CD14-positive monocyte (primary cell): ENCODE results near the gene DOCK3. TPM values are rescaled to one million over a fixed set of nuclear protein-coding genes. Genes with fewer than 3 reads are reported as not detected.

ENCODE experiments used
- DNase-seq, 3 donors: peaks; one replicate each; pipeline ENCODE4 v3.0.0-alpha.2; 2011 to 2022
- H2AFZ ChIP-seq: 2 replicates; pipeline ENCODE4 v1.6.0; 2012; ENCODE audit warnings: mild to moderate bottlenecking, low read depth, low read length, inconsistent platforms; ENCODE audit not compliant: insufficient read depth, poor library complexity, severe bottlenecking
- H3K27ac ChIP-seq, 2 donors: 1 replicate in 1 of 2; 2 replicates in 1 of 2; pipeline ENCODE4 v1.5.1; 2012 to 2013; ENCODE audit warnings: low read length in 2 of 2, control low read depth in 1 of 2, inconsistent platforms in 1 of 2, low read depth in 1 of 2, mild to moderate bottlenecking in 1 of 2
- H3K27me3 ChIP-seq, 2 donors: one replicate each; pipeline versions ENCODE4 v1.6.0 to v1.6.1; 2011 to 2013; ENCODE audit warnings: low read length in 2 of 2; ENCODE audit not compliant: control insufficient read depth in 2 of 2, insufficient read depth in 2 of 2
- H3K36me3 ChIP-seq, 2 donors: replicated peaks in 1 of 2; 1 replicate in 1 of 2; 2 replicates in 1 of 2; pipeline versions ENCODE4 v1.5.1 to v1.6.1; 2012 to 2013; ENCODE audit warnings: low read length in 2 of 2, control low read depth in 1 of 2, inconsistent platforms in 1 of 2, mild to moderate bottlenecking in 1 of 2; ENCODE audit not compliant: insufficient read depth in 2 of 2, control insufficient read depth in 1 of 2
- H3K4me1 ChIP-seq, 2 donors: 1 replicate in 1 of 2; 2 replicates in 1 of 2; pipeline versions ENCODE4 v1.5.1 to v1.6.1; 2012 to 2013; ENCODE audit warnings: low read length in 2 of 2, control low read depth in 1 of 2, inconsistent platforms in 1 of 2, mild to moderate bottlenecking in 1 of 2, moderate library complexity in 1 of 2; ENCODE audit not compliant: insufficient read depth in 2 of 2, control insufficient read depth in 1 of 2
- H3K4me2 ChIP-seq: replicated peaks from 2 replicates; pipeline ENCODE3; 2012; ENCODE audit warnings: low read length, moderate library complexity, mild to moderate bottlenecking; ENCODE audit not compliant: poor library complexity, severe bottlenecking; ENCODE audit errors: extremely low read depth
- H3K4me3 ChIP-seq, 3 experiments: fragments of 200-600 bp in 1 of 3; sonication (generic) in 1 of 3; replicated peaks in 1 of 3; 1 replicate in 2 of 3; 2 replicates in 1 of 3; pipeline ENCODE4 v1.5.1; 2011 to 2013; ENCODE audit warnings: low read length in 3 of 3, mild to moderate bottlenecking in 3 of 3, control low read depth in 2 of 3, low read depth in 2 of 3, inconsistent platforms in 1 of 3, moderate library complexity in 1 of 3
- H3K79me2 ChIP-seq: 2 replicates; pipeline ENCODE4 v1.6.0; 2012; ENCODE audit warnings: mild to moderate bottlenecking, control low read depth, inconsistent platforms, low read length, moderate library complexity; ENCODE audit not compliant: insufficient read depth
- H3K9ac ChIP-seq: 2 replicates; pipeline ENCODE4 v1.6.0; 2017; ENCODE audit warnings: low read length, mild to moderate bottlenecking; ENCODE audit not compliant: insufficient read depth, poor library complexity, severe bottlenecking
- H3K9me3 ChIP-seq, 2 donors: replicated peaks in 1 of 2; 1 replicate in 1 of 2; 2 replicates in 1 of 2; pipeline versions ENCODE4 v1.5.1 to v1.6.1; 2012 to 2013; ENCODE audit warnings: low read length in 2 of 2, control low read depth in 1 of 2; ENCODE audit not compliant: control insufficient read depth in 1 of 2, insufficient read depth in 1 of 2
- H4K20me1 ChIP-seq: 2 replicates; pipeline ENCODE4 v1.6.0; 2012; ENCODE audit warnings: mild to moderate bottlenecking, low read length, control low read depth, moderate library complexity; ENCODE audit not compliant: insufficient read depth
- H3K27ac Mint-ChIP-seq, 7 donors: one replicate each; pipeline ENCODE4 v1.8.0; 2020; ENCODE audit warnings: mild to moderate bottlenecking in 7 of 7, mixed read lengths in 7 of 7, moderate library complexity in 6 of 7, inconsistent platforms in 2 of 7
- H3K27me3 Mint-ChIP-seq, 3 donors: one replicate each; pipeline ENCODE4 v1.8.0; 2021 to 2022; ENCODE audit warnings: low read depth in 3 of 3, mild to moderate bottlenecking in 3 of 3, mixed read lengths in 3 of 3, moderate library complexity in 3 of 3, inconsistent platforms in 1 of 3
- H3K36me3 Mint-ChIP-seq, 2 donors: one replicate each; pipeline ENCODE4 v1.8.0; 2020; ENCODE audit warnings: mixed read lengths in 2 of 2, inconsistent platforms in 1 of 2, mild to moderate bottlenecking in 1 of 2
- H3K4me1 Mint-ChIP-seq: one replicate; pipeline ENCODE4 v1.8.0; 2020; ENCODE audit warnings: mild to moderate bottlenecking, mixed read lengths
- H3K4me3 Mint-ChIP-seq, 2 donors: one replicate each; pipeline ENCODE4 v1.8.0; 2020; ENCODE audit warnings: mild to moderate bottlenecking in 2 of 2, mixed read lengths in 2 of 2, moderate library complexity in 1 of 2
- H3K9me3 Mint-ChIP-seq, 7 donors: one replicate each; pipeline ENCODE4 v1.8.0; 2020 to 2022; ENCODE audit warnings: mixed read lengths in 7 of 7, mild to moderate bottlenecking in 6 of 7, moderate library complexity in 6 of 7, inconsistent platforms in 2 of 7
- CTCF ChIP-seq: fragments of 200-600 bp; IDR thresholded peaks from one replicate; pipeline ENCODE4 v1.8.0; 2022; ENCODE audit warnings: antibody characterized with exemption, mild to moderate bottlenecking
- WGBS: methylation state at CpG from one replicate; pipeline ENCODE4 v1.1.5; 2013; ENCODE audit warnings: missing lambda C conversion rate; ENCODE audit not compliant: insufficient coverage; 5-methylcytosine and 5-hydroxymethylcytosine counted together
- intact Hi-C, 2 donors: fragments of 100-400 bp; cut with micrococcal nuclease; formaldehyde crosslinking; loops; one replicate each; pipeline versions ENCODE4 v1.15.0 to v1.15.1; 2023
- polyA plus RNA-seq, 3 donors: library from polyadenylated mRNA; depleted of rRNA in 1 of 3; unstranded in 2 of 3; stranded (reverse) in 1 of 3; fragments of 300-500 nt in 2 of 3; fragments of >200 nt in 1 of 3; fragmentation: Illumina TruSeq in 2 of 3; gene quantifications; 1 replicate in 2 of 3; 2 replicates in 1 of 3; pipeline ENCODE4 v1.2.3, GENCODE V29; 2012 to 2021

DOCK3 gene
- polyA plus RNA-seq, 3 donors, result 0.03 TPM; not detected in 1

DNA sequence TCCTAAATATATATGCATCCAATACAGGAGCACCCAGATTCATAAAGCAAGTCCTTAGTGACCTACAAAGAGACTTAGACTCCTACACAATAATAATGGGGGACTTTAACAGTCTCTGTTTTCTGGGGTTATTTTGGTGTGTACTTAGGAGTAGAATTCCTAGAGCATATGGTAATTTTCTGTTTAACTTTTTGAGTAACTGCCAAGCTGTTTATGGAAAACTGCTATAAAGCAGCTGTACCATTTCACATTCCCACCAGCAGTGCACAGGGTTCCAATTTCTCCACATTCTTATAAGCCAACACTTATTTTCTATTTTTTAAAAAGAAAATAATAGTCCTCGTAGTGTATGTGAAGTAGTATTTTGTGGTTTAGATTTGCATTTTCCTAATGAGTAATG is 68.9 kb downstream of the DOCK3 start:
- WGBS, result no CpG with 5 or more reads among the region's 1 CpG
- H3K9me3 ChIP-seq, result no peaks in the 10 kb centered on the region
- H3K9ac ChIP-seq, result no peak overlapping the region
- H3K4me1 Mint-ChIP-seq, result no peaks in the 10 kb centered on the region
- H3K27me3 Mint-ChIP-seq, result peaks cover 1 to 2% (median 2%) of the 10 kb centered on the region in 3 donors
- peaks cover 0 to 6% (median 1%) of the 10 kb centered on the region in 7 donors for H3K9me3 Mint-ChIP-seq
- H3K4me1 ChIP-seq, result no peaks in the 10 kb centered on the region
- no peaks in the 10 kb centered on the region for H3K36me3 ChIP-seq
- H3K4me2 ChIP-seq, result no peak overlapping the region
- H3K4me3 Mint-ChIP-seq, result no peak overlapping the region
- TF ChIP-seq CTCF, result no peak
- no peak for DNase-seq
- no peaks in the 10 kb centered on the region for H3K27me3 ChIP-seq
- intact Hi-C loops, result no loop called here
- H3K36me3 Mint-ChIP-seq, result no peaks in the 10 kb centered on the region
- H4K20me1 ChIP-seq, result no peaks in the 10 kb centered on the region
- no peaks in the 10 kb centered on the region for H3K79me2 ChIP-seq
- no peak overlapping the region for H3K27ac Mint-ChIP-seq
- no peak overlapping the region for H2AFZ ChIP-seq
- no peak overlapping the region for H3K4me3 ChIP-seq
- H3K27ac ChIP-seq, result no peak overlapping the region

DNA sequence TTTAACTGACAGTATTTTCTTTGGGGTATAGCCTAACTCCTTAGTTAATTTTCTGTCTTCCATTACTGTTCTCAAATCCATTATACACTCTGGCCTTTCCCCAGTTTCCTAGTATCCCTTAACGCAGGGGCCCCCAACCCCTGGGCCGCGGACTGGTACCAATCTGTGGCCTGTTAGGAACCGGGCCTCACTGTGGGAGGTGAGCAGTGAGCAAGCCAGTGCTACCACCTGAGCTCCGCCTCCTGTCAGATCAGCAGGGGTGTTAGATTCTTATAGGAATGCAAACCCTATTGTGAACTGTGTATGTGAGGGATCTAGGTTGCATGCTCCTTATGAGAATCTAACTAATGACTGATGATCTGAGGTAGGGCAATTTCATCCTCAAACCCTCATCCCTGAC is 75.1 kb downstream of the DOCK3 start:
- H3K36me3 Mint-ChIP-seq, result no peaks in the 10 kb centered on the region
- Histone ChIP-seq H3K4me3 (no peak overlapping the region), H3K27me3 (no peaks in the 10 kb centered on the region), H3K9me3 (no peaks in the 10 kb centered on the region), H3K4me1 (no peaks in the 10 kb centered on the region), H3K79me2 (no peaks in the 10 kb centered on the region), H3K9ac (no peak overlapping the region), H4K20me1 (no peaks in the 10 kb centered on the region), H3K4me2 (no peak overlapping the region), H3K27ac (no peak overlapping the region), H3K36me3 (no peaks in the 10 kb centered on the region), H2AFZ (no peak overlapping the region)
- no peak overlapping the region for H3K27ac Mint-ChIP-seq
- WGBS, result 80% methylated on average over 1 of the region's 5 CpGs
- TF ChIP-seq CTCF, result no peak
- H3K27me3 Mint-ChIP-seq, result peaks cover 0 to 4% (median 2%) of the 10 kb centered on the region in 3 donors
- intact Hi-C loops, result no loop called here
- H3K9me3 Mint-ChIP-seq, result peaks cover 2 to 12% (median 4%) of the 10 kb centered on the region in 7 donors
- H3K4me1 Mint-ChIP-seq, result no peaks in the 10 kb centered on the region
- no peak overlapping the region for H3K4me3 Mint-ChIP-seq
- DNase-seq, result no peak
